GM21723 (cell line): ENCODE data around the gene CRABP2.
A peak's percentile ranks its signal among the peaks of the same experiment; 100 is the strongest.

Experiments
- ATAC-seq: cut with Tn5 transposase; IDR thresholded peaks from one replicate; pipeline ENCODE4 v1.9.1; 2021; ENCODE audit warnings: mild to moderate bottlenecking, moderate library complexity; ENCODE audit not compliant: unreplicated experiment

The CRABP2 gene

GRCh38 chr1:156742801-156743200, 37.4 kb upstream of the CRABP2 start:
- no peak for ATAC-seq

DNA sequence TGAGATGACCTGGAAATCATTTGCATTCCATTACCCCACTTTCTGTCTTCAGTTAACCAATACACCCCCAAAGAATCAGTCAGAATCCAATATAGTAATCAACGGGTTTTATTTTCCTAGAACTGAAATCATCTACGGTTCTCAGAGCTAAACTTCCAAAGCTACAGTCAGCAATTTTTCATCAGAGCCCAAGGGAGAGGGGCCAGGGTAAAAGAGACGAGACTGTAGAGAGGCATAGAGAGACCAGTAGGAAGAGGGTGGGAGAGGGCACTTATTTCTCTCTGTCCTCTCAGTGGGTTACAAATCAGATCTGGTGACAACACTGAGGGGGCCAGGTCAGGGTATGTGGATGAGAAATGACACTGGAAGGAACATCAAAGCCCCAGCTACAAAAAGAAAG, 36.6 kb upstream of the CRABP2 start:
- ATAC-seq, result no peak

GRCh38 chr1:156741481-156741983, 36.1 kb upstream of the CRABP2 start:
- peak; percentile 1 for ATAC-seq

GRCh38 chr1:156740741-156741480, 35.5 kb upstream of the CRABP2 start, which contains the start of gene MRPL24:
Gene MRPL24, minus strand, starts transcription at chr1:156741088. Its CDS starts 2,384 bp downstream, at chr1:156738704.
- peak; percentile 77 for ATAC-seq

DNA sequence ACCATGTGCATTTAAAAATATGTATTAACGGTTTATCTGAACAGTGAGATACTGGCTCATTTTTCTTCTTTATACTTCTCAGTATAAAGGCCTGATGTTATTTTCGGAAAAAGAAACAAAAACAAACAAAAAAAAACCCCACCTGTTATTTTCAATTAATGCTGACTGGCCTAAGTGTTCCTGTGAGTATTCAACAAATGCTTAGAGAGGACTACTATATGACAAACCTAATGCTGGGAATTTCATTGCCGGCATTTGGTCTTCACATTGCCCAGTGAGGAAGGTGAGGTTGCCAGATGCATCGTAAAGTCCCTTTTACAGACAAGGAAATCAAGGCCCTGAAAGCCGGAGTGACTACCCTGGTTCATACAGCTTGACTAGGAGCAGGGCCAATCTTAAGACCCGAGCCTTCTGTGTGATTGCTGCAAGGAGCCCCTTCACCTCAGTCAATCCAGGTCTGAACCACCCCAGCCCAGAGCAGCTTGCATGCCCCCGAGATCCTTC, 34.9 kb upstream of the CRABP2 start:
- no peak for ATAC-seq

DNA sequence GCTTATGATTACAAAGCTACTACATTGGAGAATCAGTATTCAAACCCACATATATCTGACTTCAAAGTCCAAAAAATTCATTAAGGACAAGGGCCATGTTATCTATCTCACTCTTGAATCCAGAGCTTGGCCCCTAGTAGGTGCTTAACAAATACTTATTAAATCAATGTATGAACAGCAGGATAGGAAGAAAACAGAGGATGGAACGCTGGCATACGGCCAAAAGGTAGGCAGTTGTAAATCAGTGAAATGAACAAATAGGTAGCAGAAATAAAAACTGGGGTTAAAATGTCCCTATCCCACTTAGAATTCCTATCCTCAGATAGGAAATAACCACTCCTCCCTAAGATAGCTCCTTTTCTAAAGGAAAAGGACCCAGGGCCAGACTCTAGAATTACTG, 33.5 kb upstream of the CRABP2 start:
- ATAC-seq, result no peak

GRCh38 chr1:156738407-156738806, 33.0 kb upstream of the CRABP2 start:
- no peak for ATAC-seq

DNA sequence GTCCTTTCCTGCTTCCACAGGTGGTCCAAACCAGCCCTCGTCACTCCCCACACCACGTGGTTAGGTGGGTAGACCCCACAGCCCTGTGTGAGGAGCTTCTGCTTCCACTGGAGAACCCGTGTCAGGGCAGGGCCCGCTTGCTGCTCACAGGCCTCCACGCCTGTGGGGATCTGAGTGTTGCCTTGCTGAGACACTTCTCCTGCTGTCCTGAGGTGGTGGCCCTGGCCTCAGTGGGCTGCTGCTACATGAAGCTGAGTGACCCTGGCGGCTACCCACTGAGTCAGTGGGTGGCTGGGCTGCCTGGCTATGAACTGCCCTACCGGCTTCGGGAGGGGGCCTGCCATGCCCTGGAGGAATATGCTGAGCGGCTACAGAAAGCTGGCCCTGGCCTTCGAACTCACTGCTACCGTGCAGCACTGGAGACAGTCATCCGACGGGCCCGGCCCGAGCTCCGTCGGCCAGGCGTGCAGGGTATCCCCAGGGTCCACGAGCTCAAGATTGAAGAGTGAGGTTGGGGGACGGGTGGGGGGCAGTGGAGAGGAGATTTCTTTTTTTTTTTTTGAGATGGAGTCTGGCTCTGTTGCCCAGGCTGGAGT, 28.7 kb upstream of the CRABP2 start:
- ATAC-seq, result no peak

DNA sequence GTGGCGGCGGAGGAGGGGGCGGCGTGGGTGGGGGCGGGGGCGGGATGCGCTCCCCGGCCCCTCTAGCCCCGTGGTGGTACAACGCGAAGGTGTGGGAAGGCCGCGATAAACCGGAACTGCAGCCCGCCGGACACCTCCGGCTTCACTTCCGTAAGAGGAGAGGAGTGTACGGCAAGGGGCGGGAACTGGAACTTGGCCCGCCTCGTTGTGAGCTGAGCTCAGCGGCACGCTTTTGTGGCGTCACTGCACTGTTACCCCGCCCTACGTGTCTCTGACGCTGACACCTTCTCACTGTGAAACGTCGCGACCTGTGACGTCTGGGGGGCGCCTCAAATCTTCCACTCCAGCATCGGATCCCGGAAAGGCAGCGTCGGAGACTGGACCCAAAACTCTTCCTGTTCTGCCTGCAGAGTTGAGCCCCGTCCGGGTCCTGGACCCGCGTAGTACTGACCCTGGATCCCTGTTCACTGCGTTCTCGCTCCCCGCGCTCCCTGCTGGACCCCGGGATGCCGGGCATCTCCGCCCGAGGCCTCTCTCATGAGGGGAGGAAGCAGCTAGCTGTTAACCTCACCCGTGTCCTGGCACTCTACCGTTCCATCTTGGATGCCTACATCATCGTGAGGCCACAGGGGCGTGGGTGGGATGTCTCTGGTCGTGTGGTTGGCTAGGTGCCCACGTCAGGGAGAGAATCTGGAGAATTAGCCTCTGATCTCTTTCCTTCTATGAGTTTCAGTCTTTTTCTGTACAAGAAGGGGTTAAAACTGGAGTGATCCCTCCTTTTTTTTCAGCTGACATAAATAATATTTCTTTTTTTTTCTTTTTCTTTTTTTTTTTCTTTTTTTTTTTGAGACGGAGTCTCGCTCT, 23.4 kb upstream of the CRABP2 start, which contains the start of gene ISG20L2:
ISG20L2 (minus strand) TSS at position 168 of the 864 bp plus-strand sequence. CDS start 1,114 bp downstream, outside the sequence.
- peak; percentile 87 for ATAC-seq

DNA sequence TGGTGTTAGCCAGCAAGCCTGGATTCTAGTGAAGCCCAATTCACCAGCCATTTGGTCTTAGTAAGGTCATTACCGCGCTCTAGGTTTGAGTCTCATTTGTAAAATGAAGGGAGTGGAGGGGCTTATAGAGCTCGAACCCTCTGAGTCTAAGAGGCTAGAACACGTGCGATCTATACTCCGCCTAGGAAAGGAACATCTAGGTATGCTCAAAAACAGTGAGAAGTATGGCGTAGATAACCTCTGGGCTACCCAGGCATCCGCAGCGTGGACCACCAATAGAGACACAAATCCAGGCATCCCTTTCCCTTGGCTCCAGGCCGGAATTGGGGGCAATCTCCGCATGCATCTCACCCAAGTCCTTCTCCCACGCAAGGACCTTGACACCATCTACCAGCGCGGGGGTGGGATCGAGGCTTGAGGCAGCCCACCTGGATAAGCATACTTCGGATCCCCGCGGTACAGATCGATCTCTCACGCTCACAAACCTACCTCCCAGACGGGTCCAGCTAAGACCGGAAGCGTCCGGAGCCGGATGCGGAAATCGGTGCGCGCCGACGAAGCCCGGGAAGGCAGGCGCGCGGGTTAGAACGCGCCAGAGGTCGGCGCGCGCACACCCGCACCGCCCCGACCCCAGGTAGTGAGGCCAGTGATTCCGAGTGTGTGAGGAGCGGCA, 22.7 kb upstream of the CRABP2 start, which contains the start of gene METTL25B:
METTL25B (plus strand) TSS at position 544 of the 673 bp plus-strand sequence. CDS start 636 bp downstream, outside the sequence.
- ATAC-seq, result peak; percentile 66

- no peak for ATAC-seq
Observed at GRCh38 chr1:156727492-156727891, 22.1 kb upstream of the CRABP2 start.

- ATAC-seq, result no peak
Observed at GRCh38 chr1:156726549-156727226, 21.3 kb upstream of the CRABP2 start.

DNA sequence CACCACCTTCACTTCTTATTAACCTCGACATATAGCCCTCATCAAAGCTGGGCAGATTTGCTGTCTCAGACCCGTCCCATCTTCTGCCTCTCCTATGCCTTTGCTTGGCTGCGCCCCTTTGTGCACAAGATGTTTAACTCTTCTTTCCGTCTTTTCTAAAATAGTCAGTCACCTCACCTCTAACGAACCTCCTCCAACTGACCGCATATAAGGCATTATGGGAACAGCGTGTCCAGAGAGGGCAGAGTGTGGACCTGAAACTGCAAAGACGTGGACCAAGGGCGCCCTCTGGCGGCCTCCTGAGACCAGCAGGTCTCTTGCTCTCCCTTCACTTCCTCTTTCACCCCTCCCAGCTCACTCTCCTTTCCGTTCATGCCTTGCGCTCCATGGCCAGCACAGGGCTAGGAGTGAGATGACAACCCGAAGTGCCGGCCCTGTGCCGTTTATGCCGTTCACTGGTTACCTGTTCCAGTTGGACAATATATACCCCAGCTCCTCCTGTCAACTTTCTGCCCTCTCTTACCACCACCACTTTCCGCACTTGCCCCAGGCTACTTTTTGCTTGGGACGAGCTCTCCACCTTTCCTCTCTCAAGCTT, 20.4 kb upstream of the CRABP2 start:
- peak; percentile 42 for ATAC-seq

- ATAC-seq, result no peak
Observed at GRCh38 chr1:156721535-156721934, 16.2 kb upstream of the CRABP2 start.

DNA sequence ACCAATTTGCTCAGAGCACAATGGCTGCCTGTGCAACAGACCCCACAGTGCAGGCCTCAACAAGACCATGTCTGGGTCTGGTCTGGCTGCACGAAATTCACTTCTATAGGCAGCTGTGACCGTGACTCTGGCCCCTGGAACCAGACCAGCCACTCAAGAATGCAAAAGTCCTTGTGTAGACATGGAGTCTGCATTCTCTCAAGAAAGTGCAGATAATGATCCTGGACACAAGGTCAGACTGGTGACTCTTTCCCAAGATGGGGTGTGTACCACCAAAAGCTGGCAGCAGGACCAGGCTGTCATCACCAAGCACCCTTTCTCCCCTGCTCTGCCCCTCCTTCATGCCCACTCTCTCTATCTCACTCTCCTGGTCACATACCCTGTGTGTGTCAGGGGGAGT, 15.7 kb upstream of the CRABP2 start:
- no peak for ATAC-seq

DNA sequence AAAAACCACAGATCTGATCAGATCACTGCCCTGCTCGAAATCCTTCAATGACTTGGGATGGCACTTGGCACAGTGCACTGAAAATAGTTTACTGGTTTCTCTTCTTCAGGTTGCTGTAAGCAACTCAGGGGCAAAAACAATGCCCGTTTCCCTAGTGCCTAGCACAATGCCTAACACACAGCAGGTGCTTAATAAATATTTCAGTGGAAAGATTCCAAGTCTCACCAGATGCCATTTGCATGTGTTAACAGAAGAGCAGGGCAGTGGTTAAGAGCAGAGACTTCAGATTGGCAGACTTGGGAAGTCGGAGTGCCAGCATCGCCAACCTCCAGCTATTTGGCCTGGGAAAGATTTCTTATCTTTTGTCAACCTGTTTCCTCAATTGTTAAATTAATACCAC, 12.0 kb upstream of the CRABP2 start:
- no peak for ATAC-seq

- ATAC-seq, result no peak
Observed at GRCh38 chr1:156714830-156715229, 9.4 kb upstream of the CRABP2 start.

DNA sequence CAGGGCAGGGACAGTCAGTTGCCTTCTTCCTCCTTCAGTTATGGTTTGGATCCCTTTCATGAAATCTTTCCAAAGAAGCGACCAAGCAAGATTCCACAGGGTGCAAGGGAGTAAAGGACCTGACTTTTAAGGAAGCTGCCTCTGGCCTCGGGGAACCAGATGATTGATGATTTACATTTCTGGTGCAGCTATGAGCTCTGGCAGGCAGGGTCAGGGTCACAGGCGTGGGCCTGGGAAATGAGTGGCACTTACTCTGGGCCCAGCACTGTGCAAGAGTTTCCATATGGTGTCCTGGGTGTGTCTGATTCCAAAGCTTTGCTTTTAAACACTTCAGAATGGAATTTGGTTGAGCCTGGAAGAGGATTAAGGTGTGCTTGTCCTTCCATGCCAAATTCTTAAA, 7.2 kb upstream of the CRABP2 start:
- no peak for ATAC-seq

DNA sequence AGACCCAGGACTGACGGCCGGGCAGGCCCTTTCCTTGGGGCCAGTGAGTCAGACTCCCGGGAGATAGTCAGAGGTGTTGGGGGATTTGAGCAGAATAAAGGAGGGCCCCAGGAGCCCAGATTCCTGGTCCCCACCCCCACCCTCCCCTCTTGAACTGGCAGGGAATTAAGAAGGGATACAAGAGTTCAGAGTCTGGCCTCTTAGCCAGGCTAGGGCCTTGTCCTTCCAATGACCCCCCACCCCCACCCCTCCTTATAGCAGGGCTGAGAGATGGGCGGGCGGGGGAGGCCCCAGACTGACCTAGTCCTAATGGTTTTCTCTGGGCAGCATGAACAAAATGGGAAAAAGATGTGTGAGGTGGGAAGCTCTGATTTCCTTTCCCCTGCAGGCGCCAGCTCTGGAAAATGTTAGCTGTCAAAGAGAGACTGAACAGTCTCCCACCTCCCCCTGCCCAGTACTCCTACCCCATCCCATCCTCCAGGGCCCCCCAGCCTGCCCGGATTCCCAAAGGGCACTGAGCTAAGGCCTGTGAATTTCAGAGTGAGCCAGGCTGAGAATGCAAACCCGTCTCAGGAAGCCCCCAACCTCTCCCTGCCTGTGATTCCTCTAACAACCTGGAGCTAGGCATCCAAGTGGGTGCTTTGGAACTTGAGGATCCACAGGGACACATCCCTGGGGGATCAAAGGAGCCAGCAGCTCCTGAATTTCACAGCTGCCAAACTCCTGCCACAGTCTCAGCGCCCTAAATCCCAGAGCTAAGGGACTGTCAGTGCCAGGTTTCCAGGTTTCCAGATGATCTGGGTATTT, 5.8 kb upstream of the CRABP2 start:
- ATAC-seq, result no peak
